Upper lobe of left lung (tissue), 4 donors: ENCODE measurements around the gene CCDC81.

Source experiments
- EP300 ChIP-seq, 4 donors: sonication (generic); formaldehyde crosslinking; IDR thresholded peaks; one replicate each; pipeline ENCODE4 v1.5.1; 2017; ENCODE audit warnings: antibody characterized with exemption in 4 of 4, control low read depth in 2 of 4
- POLR2A ChIP-seq, 4 donors: fragments of 450-650 bp; IDR thresholded peaks; one replicate each; pipeline ENCODE4 v1.5.1; 2016 to 2017; ENCODE audit warnings: antibody characterized with exemption in 4 of 4, mild to moderate bottlenecking in 2 of 4
- POLR2AphosphoS5 ChIP-seq, 2 donors: sonication (generic); formaldehyde crosslinking; IDR thresholded peaks; one replicate each; pipeline ENCODE4 v1.5.1; 2017; ENCODE audit warnings: antibody characterized with exemption in 2 of 2
- TF ChIP-seq, protein P1 (sequence below), 6 experiments: fragments of 450-650 bp in 4 of 6; fragments of 200-600 bp in 2 of 6; sonication (generic) in 2 of 6; IDR thresholded peaks; one replicate each; pipeline ENCODE4 v1.5.1; 2016 to 2019; ENCODE audit warnings: antibody characterized with exemption in 6 of 6

DNA sequence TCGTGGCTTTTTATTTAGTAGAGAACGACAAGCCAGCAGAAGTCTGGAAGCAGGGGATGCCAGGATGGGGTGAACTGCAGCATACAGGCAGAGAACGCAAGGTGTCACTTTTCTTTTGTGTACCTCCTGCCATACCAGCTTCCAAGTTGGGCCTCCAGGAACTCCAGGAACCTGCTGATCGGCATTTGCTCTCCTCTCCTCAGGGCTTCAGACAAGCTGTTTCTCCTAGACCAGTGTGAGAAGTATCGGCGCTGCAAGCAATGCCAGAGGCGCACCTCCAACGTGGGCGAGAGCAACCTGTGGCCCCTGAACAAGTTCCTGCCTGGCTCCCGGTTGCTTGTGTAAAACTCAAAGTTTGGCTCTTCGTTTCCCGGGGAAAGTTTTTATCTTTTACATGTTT is 47.7 kb downstream of the CCDC81 start:
- TF ChIP-seq, protein P1, sequence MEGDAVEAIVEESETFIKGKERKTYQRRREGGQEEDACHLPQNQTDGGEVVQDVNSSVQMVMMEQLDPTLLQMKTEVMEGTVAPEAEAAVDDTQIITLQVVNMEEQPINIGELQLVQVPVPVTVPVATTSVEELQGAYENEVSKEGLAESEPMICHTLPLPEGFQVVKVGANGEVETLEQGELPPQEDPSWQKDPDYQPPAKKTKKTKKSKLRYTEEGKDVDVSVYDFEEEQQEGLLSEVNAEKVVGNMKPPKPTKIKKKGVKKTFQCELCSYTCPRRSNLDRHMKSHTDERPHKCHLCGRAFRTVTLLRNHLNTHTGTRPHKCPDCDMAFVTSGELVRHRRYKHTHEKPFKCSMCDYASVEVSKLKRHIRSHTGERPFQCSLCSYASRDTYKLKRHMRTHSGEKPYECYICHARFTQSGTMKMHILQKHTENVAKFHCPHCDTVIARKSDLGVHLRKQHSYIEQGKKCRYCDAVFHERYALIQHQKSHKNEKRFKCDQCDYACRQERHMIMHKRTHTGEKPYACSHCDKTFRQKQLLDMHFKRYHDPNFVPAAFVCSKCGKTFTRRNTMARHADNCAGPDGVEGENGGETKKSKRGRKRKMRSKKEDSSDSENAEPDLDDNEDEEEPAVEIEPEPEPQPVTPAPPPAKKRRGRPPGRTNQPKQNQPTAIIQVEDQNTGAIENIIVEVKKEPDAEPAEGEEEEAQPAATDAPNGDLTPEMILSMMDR (IDR thresholded peaks at IDR 0.05) = no peak
- TF ChIP-seq POLR2A (IDR thresholded peaks at IDR 0.05) (no peak), EP300 (IDR thresholded peaks at IDR 0.05) (no peak), POLR2AphosphoS5 (IDR thresholded peaks at IDR 0.05) (no peak)
